GM23338 (cell line): ENCODE measurements around the gene KRT78. TPM values are rescaled to one million over a fixed set of nuclear protein-coding genes. Genes with fewer than 3 reads are reported as not detected.

Source experiments
- ATAC-seq: fragments of 200-7000 bp; cut with Tn5 transposase; 3 replicates; pipeline ENCODE4 v1.9.1; 2020
- DNase-seq: peaks from one replicate; pipeline ENCODE4 v3.0.0-alpha.2; 2015; ENCODE audit warnings: low spot score
- H2AFZ ChIP-seq: fragments of 200-600 bp; sonication (generic); 2 replicates; pipeline ENCODE4 v1.8.0; 2016; ENCODE audit warnings: antibody characterized with exemption, mild to moderate bottlenecking, moderate library complexity
- H3F3A ChIP-seq: fragments of 200-600 bp; sonication (generic); replicated peaks from 2 replicates; pipeline ENCODE4 v1.8.0; 2017; ENCODE audit warnings: antibody characterized with exemption, mixed run types, low read depth
- H3K27ac ChIP-seq: fragments of 200-600 bp; sonication (generic); 2 replicates; pipeline ENCODE4 v1.6.1; 2016; ENCODE audit warnings: low read depth
- H3K27me3 ChIP-seq: fragments of 200-600 bp; sonication (generic); 2 replicates; pipeline ENCODE4 v1.8.0; 2016; ENCODE audit warnings: mild to moderate bottlenecking, mixed run types, moderate library complexity; ENCODE audit not compliant: insufficient read depth
- H3K36me3 ChIP-seq: fragments of 200-600 bp; sonication (generic); 2 replicates; pipeline ENCODE4 v1.8.0; 2016; ENCODE audit warnings: mild to moderate bottlenecking; ENCODE audit not compliant: insufficient read depth
- H3K4me1 ChIP-seq: fragments of 200-600 bp; sonication (generic); 2 replicates; pipeline ENCODE4 v1.8.0; 2016; ENCODE audit warnings: mild to moderate bottlenecking, moderate library complexity; ENCODE audit not compliant: insufficient read depth
- H3K4me2 ChIP-seq: fragments of 200-600 bp; sonication (generic); 2 replicates; pipeline ENCODE4 v1.7.1; 2017; ENCODE audit warnings: mixed run types
- H3K4me3 ChIP-seq: fragments of 200-600 bp; sonication (generic); 2 replicates; pipeline ENCODE4 v1.6.1; 2016; ENCODE audit warnings: mixed run types
- H3K79me2 ChIP-seq: fragments of 200-600 bp; sonication (generic); replicated peaks from 2 replicates; pipeline ENCODE4 v1.8.0; 2017; ENCODE audit warnings: mild to moderate bottlenecking; ENCODE audit not compliant: insufficient read depth
- H3K9me2 ChIP-seq: fragments of 200-600 bp; sonication (generic); 2 replicates; pipeline ENCODE4 v1.8.0; 2017; ENCODE audit not compliant: insufficient read depth
- H4K20me1 ChIP-seq: fragments of 200-600 bp; sonication (generic); replicated peaks from 2 replicates; pipeline ENCODE4 v1.8.0; 2017; ENCODE audit warnings: mild to moderate bottlenecking; ENCODE audit not compliant: insufficient read depth
- H3K27ac Mint-ChIP-seq: 2 replicates; pipeline ENCODE4 v1.8.0; 2020; ENCODE audit warnings: inconsistent platforms, mild to moderate bottlenecking, moderate library complexity, mixed read lengths
- H3K27me3 Mint-ChIP-seq: 3 replicates; pipeline ENCODE4 v1.8.0; 2022; ENCODE audit warnings: low read depth, mild to moderate bottlenecking, moderate library complexity, mixed read lengths, inconsistent platforms; ENCODE audit not compliant: insufficient read depth, poor library complexity
- H3K36me3 Mint-ChIP-seq: 3 replicates; pipeline ENCODE4 v1.8.0; 2021; ENCODE audit warnings: low read depth, mild to moderate bottlenecking, inconsistent platforms, moderate library complexity, mixed read lengths
- H3K4me1 Mint-ChIP-seq: 3 replicates; pipeline ENCODE4 v1.8.0; 2020; ENCODE audit warnings: mild to moderate bottlenecking, inconsistent platforms, mixed read lengths
- H3K4me3 Mint-ChIP-seq: 3 replicates; pipeline ENCODE4 v1.8.0; 2021; ENCODE audit warnings: moderate library complexity, mild to moderate bottlenecking, inconsistent platforms, mixed read lengths
- H3K9me3 Mint-ChIP-seq: 3 replicates; pipeline ENCODE4 v1.8.0; 2020; ENCODE audit warnings: moderate library complexity, mild to moderate bottlenecking, inconsistent platforms, mixed read lengths
- ETS1 ChIP-seq: IDR thresholded peaks from 2 replicates; pipeline ENCODE4 v1.6.1; 2016; ENCODE audit warnings: antibody characterized with exemption
- EZH2phosphoT487 ChIP-seq: fragments of 200-600 bp; sonication (generic); IDR thresholded peaks from one replicate; pipeline ENCODE4 v1.8.1; 2018; ENCODE audit warnings: antibody characterized with exemption; ENCODE audit not compliant: unreplicated experiment
- JUNB ChIP-seq: IDR thresholded peaks from one replicate; pipeline ENCODE4 v1.6.1; 2016; ENCODE audit warnings: antibody characterized with exemption; ENCODE audit not compliant: unreplicated experiment
- NANOG ChIP-seq: IDR thresholded peaks from 2 replicates; pipeline ENCODE4 v1.6.1; 2016; ENCODE audit warnings: antibody characterized with exemption, borderline replicate concordance
- POLR2AphosphoS5 ChIP-seq: IDR thresholded peaks from 2 replicates; pipeline ENCODE4 v1.6.1; 2016; ENCODE audit warnings: antibody characterized with exemption, low read depth
- STAT1 ChIP-seq: IDR thresholded peaks from one replicate; pipeline ENCODE4 v1.6.1; 2016; ENCODE audit warnings: antibody characterized with exemption; ENCODE audit not compliant: unreplicated experiment
- ZNF462 ChIP-seq: fragments of 250-450 bp; sonication (Bioruptor Pico); IDR thresholded peaks from 2 replicates; pipeline ENCODE4 v1.5.0; 2020; ENCODE audit warnings: mild to moderate bottlenecking, moderate library complexity
- polyA plus RNA-seq: library from polyadenylated mRNA; unstranded; fragments of >200 nt; fragmentation: Nextera tagmentation; extraction: Ambion mirVana; gene quantifications from 2 replicates; pipeline ENCODE4 v1.2.1, GENCODE V29; 2016
- total RNA-seq: library from RNA; depleted of rRNA; stranded (reverse); fragments of >200 nt; shearing (Covaris generic); gene quantifications from 2 replicates; pipeline ENCODE4 v1.2.3, GENCODE V29; 2014
- TF ChIP-seq, protein P1 (sequence below), 2 experiments: fragments of 200-600 bp in 1 of 2; sonication (generic) in 1 of 2; conservative IDR thresholded peaks; 2 replicates each; pipeline versions ENCODE4 v1.5.1 to v1.6.1; 2016 to 2017; ENCODE audit warnings: antibody characterized with exemption in 2 of 2, low read depth in 2 of 2, mild to moderate bottlenecking in 2 of 2, moderate library complexity in 1 of 2
- TF ChIP-seq, protein P2 (sequence below): IDR thresholded peaks from one replicate; pipeline ENCODE4 v1.6.1; 2018; ENCODE audit warnings: antibody characterized with exemption; ENCODE audit not compliant: unreplicated experiment

KRT78 gene
- total and polyA plus RNA-seq, 2 experiments from 2014 or later = not detected

DNA sequence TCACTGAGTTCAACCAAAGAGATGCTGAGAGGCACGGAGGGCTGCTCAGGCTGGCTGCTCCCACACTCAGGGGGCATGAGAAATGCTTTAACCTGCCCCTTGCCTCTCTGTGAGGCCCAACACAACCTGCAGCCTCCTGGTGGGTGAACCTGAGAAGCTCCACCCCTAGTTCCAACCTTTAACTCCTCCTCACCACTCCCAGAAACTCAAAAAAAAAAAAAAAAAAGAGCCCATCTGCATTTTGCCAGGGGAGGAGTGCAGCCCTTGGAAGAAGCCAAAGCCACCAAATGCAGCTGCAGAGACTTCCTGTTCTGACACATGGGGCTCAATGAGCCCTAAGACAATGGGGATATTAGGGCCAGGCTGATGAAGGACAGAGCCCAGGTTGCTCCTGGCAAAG lies 43.8 kb downstream of the KRT78 start (continued):
- TF ChIP-seq ZNF462 (CRISPR knock-in tag) (no peak), JUNB (no peak)
- TF ChIP-seq, protein P1, sequence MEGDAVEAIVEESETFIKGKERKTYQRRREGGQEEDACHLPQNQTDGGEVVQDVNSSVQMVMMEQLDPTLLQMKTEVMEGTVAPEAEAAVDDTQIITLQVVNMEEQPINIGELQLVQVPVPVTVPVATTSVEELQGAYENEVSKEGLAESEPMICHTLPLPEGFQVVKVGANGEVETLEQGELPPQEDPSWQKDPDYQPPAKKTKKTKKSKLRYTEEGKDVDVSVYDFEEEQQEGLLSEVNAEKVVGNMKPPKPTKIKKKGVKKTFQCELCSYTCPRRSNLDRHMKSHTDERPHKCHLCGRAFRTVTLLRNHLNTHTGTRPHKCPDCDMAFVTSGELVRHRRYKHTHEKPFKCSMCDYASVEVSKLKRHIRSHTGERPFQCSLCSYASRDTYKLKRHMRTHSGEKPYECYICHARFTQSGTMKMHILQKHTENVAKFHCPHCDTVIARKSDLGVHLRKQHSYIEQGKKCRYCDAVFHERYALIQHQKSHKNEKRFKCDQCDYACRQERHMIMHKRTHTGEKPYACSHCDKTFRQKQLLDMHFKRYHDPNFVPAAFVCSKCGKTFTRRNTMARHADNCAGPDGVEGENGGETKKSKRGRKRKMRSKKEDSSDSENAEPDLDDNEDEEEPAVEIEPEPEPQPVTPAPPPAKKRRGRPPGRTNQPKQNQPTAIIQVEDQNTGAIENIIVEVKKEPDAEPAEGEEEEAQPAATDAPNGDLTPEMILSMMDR (conservative IDR thresholded peaks at IDR 0.05; ENCODE audit: low read depth in 2 of 2) = no peak

DNA sequence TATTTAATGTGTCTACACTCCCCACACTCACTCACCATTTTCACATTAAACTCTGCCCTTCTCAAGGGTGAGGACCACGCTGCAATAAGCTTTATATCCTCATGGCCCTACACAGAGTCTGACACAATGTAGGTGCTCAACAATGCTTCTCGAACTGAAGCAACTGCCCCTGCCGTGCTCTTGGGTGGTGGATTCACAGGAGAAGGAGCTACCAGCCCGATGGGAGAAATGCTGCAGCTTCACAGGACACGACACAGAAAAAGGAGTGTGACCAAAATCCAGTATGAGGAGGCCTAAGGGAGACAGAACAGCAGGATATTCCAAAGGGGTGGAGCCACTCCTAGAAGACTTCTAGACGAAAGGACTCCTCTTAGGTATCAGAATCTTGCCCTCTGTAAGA lies 46.4 kb downstream of the KRT78 start:
- Histone ChIP-seq H3K9me2 (peaks cover 5% of the 10 kb centered on the region; the same call in 1 of the 2 replicates), H3K4me2 (no peak overlapping the region), H2AFZ (no peak overlapping the region), H3F3A (no peaks in the 10 kb centered on the region), H3K79me2 (no peaks in the 10 kb centered on the region), H3K27me3 (no peaks in the 10 kb centered on the region), H3K4me3 (no peak overlapping the region), H4K20me1 (no peaks in the 10 kb centered on the region), H3K4me1 (peaks cover 38% of the 10 kb centered on the region), H3K36me3 (no peaks in the 10 kb centered on the region), H3K27ac (no peak overlapping the region)
- no peak for DNase-seq
- H3K4me1 Mint-ChIP-seq = peaks cover 41% of the 10 kb centered on the region
- no peak for ATAC-seq
- no peak overlapping the region for H3K27ac Mint-ChIP-seq
- peaks cover 5% of the 10 kb centered on the region for H3K27me3 Mint-ChIP-seq
- no peaks in the 10 kb centered on the region for H3K9me3 Mint-ChIP-seq
- no peak overlapping the region for H3K4me3 Mint-ChIP-seq
- H3K36me3 Mint-ChIP-seq = no peaks in the 10 kb centered on the region
- TF ChIP-seq POLR2AphosphoS5 (no peak), JUNB (no peak), STAT1 (no peak), ETS1 (no peak), EZH2phosphoT487 (no peak), NANOG (no peak)
- TF ChIP-seq, protein P2, sequence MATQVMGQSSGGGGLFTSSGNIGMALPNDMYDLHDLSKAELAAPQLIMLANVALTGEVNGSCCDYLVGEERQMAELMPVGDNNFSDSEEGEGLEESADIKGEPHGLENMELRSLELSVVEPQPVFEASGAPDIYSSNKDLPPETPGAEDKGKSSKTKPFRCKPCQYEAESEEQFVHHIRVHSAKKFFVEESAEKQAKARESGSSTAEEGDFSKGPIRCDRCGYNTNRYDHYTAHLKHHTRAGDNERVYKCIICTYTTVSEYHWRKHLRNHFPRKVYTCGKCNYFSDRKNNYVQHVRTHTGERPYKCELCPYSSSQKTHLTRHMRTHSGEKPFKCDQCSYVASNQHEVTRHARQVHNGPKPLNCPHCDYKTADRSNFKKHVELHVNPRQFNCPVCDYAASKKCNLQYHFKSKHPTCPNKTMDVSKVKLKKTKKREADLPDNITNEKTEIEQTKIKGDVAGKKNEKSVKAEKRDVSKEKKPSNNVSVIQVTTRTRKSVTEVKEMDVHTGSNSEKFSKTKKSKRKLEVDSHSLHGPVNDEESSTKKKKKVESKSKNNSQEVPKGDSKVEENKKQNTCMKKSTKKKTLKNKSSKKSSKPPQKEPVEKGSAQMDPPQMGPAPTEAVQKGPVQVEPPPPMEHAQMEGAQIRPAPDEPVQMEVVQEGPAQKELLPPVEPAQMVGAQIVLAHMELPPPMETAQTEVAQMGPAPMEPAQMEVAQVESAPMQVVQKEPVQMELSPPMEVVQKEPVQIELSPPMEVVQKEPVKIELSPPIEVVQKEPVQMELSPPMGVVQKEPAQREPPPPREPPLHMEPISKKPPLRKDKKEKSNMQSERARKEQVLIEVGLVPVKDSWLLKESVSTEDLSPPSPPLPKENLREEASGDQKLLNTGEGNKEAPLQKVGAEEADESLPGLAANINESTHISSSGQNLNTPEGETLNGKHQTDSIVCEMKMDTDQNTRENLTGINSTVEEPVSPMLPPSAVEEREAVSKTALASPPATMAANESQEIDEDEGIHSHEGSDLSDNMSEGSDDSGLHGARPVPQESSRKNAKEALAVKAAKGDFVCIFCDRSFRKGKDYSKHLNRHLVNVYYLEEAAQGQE = no peak
